Measurements from ENCODE around the gene KLHL34.

The KLHL34 gene

DNA sequence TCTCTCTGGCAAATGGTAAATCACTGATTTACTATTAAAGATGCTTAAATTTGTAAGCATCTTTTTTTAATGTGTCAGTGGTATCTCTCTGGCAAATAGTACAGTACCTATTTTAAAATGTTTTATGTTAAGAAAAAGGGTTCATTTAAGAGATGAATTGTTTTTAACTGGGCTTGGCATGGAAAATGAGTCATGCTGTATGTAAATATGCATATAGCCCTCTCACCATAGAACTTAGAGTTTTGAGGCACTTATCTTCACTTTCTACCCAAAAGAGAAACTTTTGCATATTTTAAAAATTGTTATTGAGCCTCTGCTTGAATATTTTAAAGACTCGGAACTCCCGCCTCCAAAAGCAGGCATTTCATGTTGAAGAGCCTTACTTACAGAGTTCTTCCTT, 37.9 kb downstream of the KLHL34 start:
- H3K36me3 ChIP-seq (ENCODE audit: insufficient read depth, low read length), result no peaks in the 10 kb centered on the region
- H3K9me3 ChIP-seq (ENCODE audit: control insufficient read depth, insufficient read depth, low read length), result no peaks in the 10 kb centered on the region
- peaks cover 5% of the 10 kb centered on the region; the same call in 1 of the 2 replicates for H3K4me1 ChIP-seq (ENCODE audit: insufficient read depth, low read length)
- H3K9ac ChIP-seq (ENCODE audit: low read depth, low read length), result no peak overlapping the region

DNA sequence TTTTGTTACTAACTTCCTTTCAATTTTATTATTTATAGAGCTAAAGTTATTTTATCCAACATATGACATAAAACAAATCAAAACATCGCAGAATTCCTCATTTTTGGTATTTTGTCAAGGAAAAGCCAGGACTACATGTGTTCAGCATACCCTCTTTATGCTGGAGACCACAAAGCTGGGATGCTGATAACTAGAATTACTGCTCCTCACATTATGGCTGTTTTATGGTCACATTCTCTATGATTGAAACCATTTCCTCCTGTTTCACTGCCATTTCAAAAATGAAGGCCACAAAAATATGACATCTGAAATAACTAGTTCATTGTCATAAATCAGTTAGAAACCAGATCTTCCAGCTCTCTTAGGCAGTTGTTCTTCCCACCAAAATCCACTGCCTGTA, 41.7 kb downstream of the KLHL34 start:
- H3K9me3 ChIP-seq (ENCODE audit: control insufficient read depth, insufficient read depth, low read length), result no peaks in the 10 kb centered on the region
- peaks cover 5% of the 10 kb centered on the region; the same call in 1 of the 2 replicates for H3K4me1 ChIP-seq (ENCODE audit: insufficient read depth, low read length)
- H3K36me3 ChIP-seq (ENCODE audit: insufficient read depth, low read length), result no peaks in the 10 kb centered on the region
- H3K9ac ChIP-seq (ENCODE audit: low read depth, low read length), result no peak overlapping the region

DNA sequence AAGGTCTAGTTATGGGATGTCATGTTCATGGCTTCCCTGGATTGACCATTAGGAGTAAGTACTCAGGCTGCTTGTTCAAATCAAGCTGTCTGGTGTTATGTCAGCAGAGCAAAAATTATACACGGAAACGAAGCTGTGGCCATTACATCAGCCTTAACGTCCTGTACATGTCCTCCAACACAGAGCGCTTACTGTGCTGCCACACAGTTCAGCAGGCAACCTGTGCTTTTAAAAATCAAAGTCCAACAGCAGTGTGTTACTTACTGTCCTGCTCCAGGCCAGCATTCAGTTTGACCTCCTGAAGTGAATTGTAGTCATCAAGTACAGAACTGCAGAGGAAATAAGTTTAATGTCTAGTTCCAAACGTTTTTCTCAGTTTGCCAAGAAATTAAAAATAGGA, 46.0 kb downstream of the KLHL34 start:
- H3K9me3 ChIP-seq (ENCODE audit: control insufficient read depth, insufficient read depth, low read length), result no peaks in the 10 kb centered on the region
- H3K4me1 ChIP-seq (ENCODE audit: insufficient read depth, low read length), result no peaks in the 10 kb centered on the region
- H3K36me3 ChIP-seq (ENCODE audit: insufficient read depth, low read length), result no peaks in the 10 kb centered on the region
- no peak overlapping the region for H3K9ac ChIP-seq (ENCODE audit: low read depth, low read length)

DNA sequence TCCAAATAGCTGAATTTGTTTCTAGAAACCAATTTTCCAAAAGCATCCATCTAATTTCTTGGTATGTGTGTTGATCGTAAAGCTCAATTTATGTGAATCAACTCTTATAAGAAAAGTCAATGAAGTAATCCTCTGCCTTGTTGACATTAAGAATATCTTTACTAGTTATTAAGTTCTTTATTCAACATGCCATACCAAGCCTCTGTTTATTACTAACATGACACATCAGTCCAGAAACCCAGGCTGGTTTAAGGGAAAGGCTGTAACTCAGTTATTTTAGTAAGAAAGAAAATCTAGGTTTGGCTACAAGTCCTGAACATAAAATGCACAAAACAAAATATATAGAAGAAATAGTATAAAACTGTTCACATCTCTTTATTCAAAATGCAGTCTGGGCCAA, 48.0 kb downstream of the KLHL34 start:
- H3K36me3 ChIP-seq (ENCODE audit: insufficient read depth, low read length), result no peaks in the 10 kb centered on the region
- H3K9ac ChIP-seq (ENCODE audit: low read depth, low read length), result no peak overlapping the region
- no peaks in the 10 kb centered on the region for H3K4me1 ChIP-seq (ENCODE audit: insufficient read depth, low read length)
- no peaks in the 10 kb centered on the region for H3K9me3 ChIP-seq (ENCODE audit: control insufficient read depth, insufficient read depth, low read length)

DNA sequence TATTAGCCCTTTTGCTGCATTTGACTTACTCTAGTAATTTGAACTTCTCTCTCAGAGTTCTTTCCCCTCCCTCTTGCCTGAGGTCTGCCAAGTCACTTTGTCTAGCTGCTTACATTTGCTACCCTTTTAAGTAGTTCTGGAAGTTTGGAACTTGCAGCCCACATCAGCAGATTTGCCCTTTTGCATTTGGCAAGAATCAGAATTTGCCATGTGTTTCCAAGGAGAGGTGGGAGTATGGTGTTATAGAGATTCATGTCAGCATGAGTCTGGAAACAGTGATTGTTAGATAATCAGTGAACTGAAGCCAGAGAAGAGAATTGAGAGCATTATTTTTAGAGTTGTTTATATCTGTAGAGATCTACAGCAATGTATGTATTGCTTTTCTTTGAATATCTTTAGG, 52.1 kb downstream of the KLHL34 start:
- Histone ChIP-seq H3K9me3 (ENCODE audit: control insufficient read depth, insufficient read depth, low read length) (no peaks in the 10 kb centered on the region), H3K4me1 (ENCODE audit: insufficient read depth, low read length) (no peaks in the 10 kb centered on the region), H3K36me3 (ENCODE audit: insufficient read depth, low read length) (no peaks in the 10 kb centered on the region), H3K9ac (ENCODE audit: low read depth, low read length) (no peak overlapping the region)

Data from ES-I3 (cell line).